ENCODE results near the gene AHI1. TPM values are rescaled to one million over a fixed set of nuclear protein-coding genes. Genes with fewer than 3 reads are reported as not detected.

The AHI1 gene
- total and polyA plus RNA-seq, 2 of the 13 experiments (the other 11 are each of a cell fraction or from before 2014, with no cell fraction given) = 7.2 to 18.6 TPM

DNA sequence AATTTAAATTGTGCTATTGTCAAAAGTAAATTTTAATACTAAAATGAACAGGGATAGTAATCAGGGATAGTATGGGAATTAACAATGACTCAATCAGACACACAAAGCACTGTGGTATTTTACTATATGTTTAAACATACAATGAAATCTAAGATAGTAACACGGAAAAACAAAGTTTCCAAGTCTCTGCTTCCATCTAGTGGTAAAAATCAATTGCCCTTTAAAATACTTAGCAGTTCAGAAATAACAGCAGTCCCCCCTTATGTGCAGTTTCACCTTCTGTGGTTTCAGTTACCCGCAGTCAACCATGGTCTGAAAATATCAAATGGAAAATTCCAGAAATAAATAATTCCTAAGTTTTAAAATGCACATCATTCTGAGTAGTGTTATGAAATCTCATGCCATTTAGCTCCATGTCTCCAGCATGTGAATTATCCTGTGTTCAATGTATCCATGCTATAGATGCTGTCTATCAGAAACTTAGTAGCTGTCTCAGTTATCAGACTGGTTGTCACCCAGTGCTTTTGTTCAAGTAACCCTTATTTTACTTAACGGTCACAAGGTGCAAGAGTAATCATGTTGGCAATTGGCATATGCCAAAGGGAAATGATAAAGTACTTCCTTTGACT is 58.5 kb downstream of the AHI1 start (continued):
- TF ChIP-seq, protein P1, sequence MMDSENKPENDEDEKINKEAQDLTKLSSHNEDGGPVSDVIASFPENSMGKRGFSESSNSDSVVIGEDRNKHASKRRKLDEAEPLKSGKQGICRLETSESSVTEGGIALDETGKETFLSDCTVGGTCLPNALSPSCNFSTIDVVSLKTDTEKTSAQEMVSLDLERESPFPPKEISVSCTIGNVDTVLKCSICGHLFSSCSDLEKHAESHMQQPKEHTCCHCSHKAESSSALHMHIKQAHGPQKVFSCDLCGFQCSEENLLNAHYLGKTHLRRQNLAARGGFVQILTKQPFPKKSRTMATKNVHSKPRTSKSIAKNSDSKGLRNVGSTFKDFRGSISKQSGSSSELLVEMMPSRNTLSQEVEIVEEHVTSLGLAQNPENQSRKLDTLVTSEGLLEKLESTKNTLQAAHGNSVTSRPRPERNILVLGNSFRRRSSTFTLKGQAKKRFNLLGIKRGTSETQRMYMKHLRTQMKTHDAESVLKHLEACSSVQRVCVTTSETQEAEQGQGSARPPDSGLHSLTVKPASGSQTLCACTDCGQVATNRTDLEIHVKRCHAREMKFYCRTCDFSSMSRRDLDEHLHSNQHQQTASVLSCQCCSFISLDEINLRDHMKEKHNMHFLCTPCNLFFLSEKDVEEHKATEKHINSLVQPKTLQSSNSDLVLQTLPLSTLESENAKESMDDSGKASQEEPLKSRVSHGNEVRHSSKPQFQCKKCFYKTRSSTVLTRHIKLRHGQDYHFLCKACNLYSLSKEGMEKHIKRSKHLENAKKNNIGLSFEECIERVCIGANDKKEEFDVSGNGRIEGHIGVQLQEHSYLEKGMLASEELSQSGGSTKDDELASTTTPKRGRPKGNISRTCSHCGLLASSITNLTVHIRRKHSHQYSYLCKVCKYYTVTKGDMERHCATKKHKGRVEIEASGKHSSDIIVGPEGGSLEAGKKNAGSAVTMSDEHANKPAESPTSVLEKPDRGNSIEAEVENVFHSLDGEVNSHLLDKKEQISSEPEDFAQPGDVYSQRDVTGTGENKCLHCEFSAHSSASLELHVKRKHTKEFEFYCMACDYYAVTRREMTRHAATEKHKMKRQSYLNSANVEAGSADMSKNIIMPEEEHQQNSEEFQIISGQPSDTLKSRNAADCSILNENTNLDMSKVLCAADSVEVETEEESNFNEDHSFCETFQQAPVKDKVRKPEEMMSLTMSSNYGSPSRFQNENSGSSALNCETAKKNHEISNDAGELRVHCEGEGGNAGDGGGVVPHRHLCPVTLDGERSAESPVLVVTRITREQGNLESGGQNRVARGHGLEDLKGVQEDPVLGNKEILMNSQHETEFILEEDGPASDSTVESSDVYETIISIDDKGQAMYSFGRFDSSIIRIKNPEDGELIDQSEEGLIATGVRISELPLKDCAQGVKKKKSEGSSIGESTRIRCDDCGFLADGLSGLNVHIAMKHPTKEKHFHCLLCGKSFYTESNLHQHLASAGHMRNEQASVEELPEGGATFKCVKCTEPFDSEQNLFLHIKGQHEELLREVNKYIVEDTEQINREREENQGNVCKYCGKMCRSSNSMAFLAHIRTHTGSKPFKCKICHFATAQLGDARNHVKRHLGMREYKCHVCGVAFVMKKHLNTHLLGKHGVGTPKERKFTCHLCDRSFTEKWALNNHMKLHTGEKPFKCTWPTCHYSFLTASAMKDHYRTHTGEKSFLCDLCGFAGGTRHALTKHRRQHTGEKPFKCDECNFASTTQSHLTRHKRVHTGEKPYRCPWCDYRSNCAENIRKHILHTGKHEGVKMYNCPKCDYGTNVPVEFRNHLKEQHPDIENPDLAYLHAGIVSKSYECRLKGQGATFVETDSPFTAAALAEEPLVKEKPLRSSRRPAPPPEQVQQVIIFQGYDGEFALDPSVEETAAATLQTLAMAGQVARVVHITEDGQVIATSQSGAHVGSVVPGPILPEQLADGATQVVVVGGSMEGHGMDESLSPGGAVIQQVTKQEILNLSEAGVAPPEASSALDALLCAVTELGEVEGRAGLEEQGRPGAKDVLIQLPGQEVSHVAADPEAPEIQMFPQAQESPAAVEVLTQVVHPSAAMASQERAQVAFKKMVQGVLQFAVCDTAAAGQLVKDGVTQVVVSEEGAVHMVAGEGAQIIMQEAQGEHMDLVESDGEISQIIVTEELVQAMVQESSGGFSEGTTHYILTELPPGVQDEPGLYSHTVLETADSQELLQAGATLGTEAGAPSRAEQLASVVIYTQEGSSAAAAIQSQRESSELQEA (CRISPR knock-in tag; IDR thresholded peaks at IDR 0.05; ENCODE audit: not compliant biosample characterization) = no peak
- TF ChIP-seq STAG1 (CRISPR knock-in tag; IDR thresholded peaks at IDR 0.05) (peak; percentile 73), SSRP1 (CRISPR knock-in tag; IDR thresholded peaks at IDR 0.05) (no peak), ZNF577 (CRISPR knock-in tag; IDR thresholded peaks at IDR 0.05; ENCODE audit: borderline replicate concordance, low read depth) (no peak), ZXDC (CRISPR knock-in tag; IDR thresholded peaks at IDR 0.05) (no peak), ATF7 (IDR thresholded peaks at IDR 0.05) (no peak), ATF7 (CRISPR knock-in tag; IDR thresholded peaks at IDR 0.05) (no peak), TBX3 (IDR thresholded peaks at IDR 0.05; ENCODE audit: borderline replicate concordance) (no peak), KDM5A (IDR thresholded peaks at IDR 0.05; ENCODE audit: borderline replicate concordance, low read length) (no peak)
